Hepatocyte (in vitro differentiated cells): ENCODE results near the gene BATF2.

Experiments used
- EZH2 ChIP-seq: fragments of 200-600 bp; sonication (generic); IDR thresholded peaks from 2 replicates; pipeline ENCODE4 v1.6.1; 2016; ENCODE audit warnings: antibody characterized with exemption, mild to moderate bottlenecking, borderline replicate concordance
- EZH2phosphoT487 ChIP-seq: fragments of 200-600 bp; sonication (generic); IDR thresholded peaks from one replicate; pipeline ENCODE4 v1.6.1; 2018; ENCODE audit warnings: antibody characterized with exemption, mild to moderate bottlenecking, low read depth, moderate library complexity; ENCODE audit not compliant: unreplicated experiment, severe bottlenecking
- TF ChIP-seq, protein P1 (sequence below): fragments of 200-600 bp; sonication (generic); IDR thresholded peaks from 2 replicates; pipeline ENCODE4 v1.5.1; 2016; ENCODE audit warnings: antibody characterized with exemption, mild to moderate bottlenecking; ENCODE audit not compliant: poor library complexity

DNA sequence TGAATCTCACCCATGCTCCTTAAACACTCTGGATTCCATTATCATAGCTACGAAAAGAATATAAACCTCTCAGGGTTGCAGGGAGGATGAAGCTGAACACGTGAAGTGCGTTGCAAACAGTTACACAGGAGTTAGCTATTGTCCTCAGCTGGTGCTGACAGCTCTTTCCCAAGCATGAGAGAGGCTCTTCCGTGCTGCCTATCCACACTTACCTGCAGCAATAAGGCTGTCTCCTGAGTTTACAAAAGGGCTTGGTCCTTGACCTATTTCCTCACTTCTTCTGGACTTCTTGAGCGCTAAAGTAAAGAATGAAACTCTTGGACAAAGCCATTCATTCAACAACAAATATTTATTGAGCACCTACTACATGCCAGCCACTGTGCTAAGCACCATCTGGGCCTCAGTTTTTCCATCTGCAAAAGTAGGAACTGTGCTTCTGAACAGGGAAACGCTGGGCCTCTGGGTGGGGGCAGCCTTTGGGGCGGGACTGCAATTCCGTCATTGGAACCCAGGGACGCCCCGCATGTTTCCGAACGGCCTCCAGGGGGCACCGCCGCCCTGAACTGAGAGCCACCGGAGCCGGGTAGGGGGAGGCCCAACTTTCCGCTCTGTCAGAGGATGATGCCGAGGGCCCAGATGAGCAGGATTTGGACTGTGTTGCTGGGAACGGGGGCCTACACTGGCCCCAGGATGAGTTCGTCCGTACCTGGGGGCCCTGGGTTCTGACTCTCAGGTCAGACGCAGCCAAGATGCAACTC, 16.5 kb upstream of the BATF2 start:
- TF ChIP-seq, protein P1, sequence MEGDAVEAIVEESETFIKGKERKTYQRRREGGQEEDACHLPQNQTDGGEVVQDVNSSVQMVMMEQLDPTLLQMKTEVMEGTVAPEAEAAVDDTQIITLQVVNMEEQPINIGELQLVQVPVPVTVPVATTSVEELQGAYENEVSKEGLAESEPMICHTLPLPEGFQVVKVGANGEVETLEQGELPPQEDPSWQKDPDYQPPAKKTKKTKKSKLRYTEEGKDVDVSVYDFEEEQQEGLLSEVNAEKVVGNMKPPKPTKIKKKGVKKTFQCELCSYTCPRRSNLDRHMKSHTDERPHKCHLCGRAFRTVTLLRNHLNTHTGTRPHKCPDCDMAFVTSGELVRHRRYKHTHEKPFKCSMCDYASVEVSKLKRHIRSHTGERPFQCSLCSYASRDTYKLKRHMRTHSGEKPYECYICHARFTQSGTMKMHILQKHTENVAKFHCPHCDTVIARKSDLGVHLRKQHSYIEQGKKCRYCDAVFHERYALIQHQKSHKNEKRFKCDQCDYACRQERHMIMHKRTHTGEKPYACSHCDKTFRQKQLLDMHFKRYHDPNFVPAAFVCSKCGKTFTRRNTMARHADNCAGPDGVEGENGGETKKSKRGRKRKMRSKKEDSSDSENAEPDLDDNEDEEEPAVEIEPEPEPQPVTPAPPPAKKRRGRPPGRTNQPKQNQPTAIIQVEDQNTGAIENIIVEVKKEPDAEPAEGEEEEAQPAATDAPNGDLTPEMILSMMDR: peak; percentile 71
- TF ChIP-seq EZH2phosphoT487 (no peak), EZH2 (no peak)
